Keratinocyte (primary cell): Measurements from ENCODE around the gene SFN. TPM values are rescaled to one million over a fixed set of nuclear protein-coding genes. Genes with fewer than 3 reads are reported as not detected.

Source experiments
- DNase-seq: peaks from one replicate; pipeline ENCODE4 v3.0.0-alpha.2; 2011; ENCODE audit warnings: low read depth, missing footprints, low spot score
- FAIRE-seq: peaks from 2 replicates; lab custom pipeline; 2011; peaks lifted over from hg19 to GRCh38; lab: Jason Lieb, UNC
- H2AFZ ChIP-seq: 2 replicates; pipeline ENCODE4 v1.6.0; 2012; ENCODE audit warnings: low read length, control low read depth, inconsistent platforms; ENCODE audit not compliant: control insufficient read depth
- H3K27ac ChIP-seq: 2 replicates; pipeline ENCODE4 v1.5.1; 2011; ENCODE audit warnings: low read length; ENCODE audit not compliant: control insufficient read depth, insufficient read depth
- H3K27me3 ChIP-seq: 3 replicates; pipeline ENCODE4 v1.6.0; 2011; ENCODE audit warnings: low read length; ENCODE audit not compliant: control insufficient read depth, insufficient read depth; ENCODE audit errors: extremely low read depth
- H3K36me3 ChIP-seq, 2 experiments: 2 replicates in 1 of 2; 3 replicates in 1 of 2; pipeline ENCODE4 v1.5.1; 2011; ENCODE audit warnings: low read length in 2 of 2, mild to moderate bottlenecking in 1 of 2; ENCODE audit not compliant: control insufficient read depth in 2 of 2, insufficient read depth in 2 of 2; ENCODE audit errors: extremely low read depth in 1 of 2
- H3K4me1 ChIP-seq: 3 replicates; pipeline ENCODE4 v1.5.1; 2011; ENCODE audit warnings: low read length; ENCODE audit not compliant: control insufficient read depth, insufficient read depth; ENCODE audit errors: extremely low read depth
- H3K4me2 ChIP-seq: 3 replicates; pipeline ENCODE4 v1.6.0; 2011; ENCODE audit warnings: low read depth, low read length; ENCODE audit not compliant: control insufficient read depth, insufficient read depth; ENCODE audit errors: extremely low read depth
- H3K4me3 ChIP-seq, 3 experiments: fragments of 200-600 bp in 1 of 3; sonication (generic) in 1 of 3; 2 replicates in 2 of 3; 3 replicates in 1 of 3; pipeline ENCODE4 v1.5.1; 2011 to 2016; ENCODE audit warnings: low read length in 3 of 3, mild to moderate bottlenecking in 3 of 3, control low read depth in 2 of 3, inconsistent platforms in 1 of 3, low read depth in 1 of 3, mixed read lengths in 1 of 3, mixed run types in 1 of 3, moderate library complexity in 1 of 3; ENCODE audit not compliant: control insufficient read depth in 2 of 3, insufficient read depth in 2 of 3; ENCODE audit errors: extremely low read depth in 1 of 3
- H3K79me2 ChIP-seq: 2 replicates; pipeline ENCODE4 v1.6.0; 2012; ENCODE audit warnings: low read length; ENCODE audit not compliant: control insufficient read depth, insufficient read depth
- H3K9ac ChIP-seq: 3 replicates; pipeline ENCODE4 v1.6.0; 2011; ENCODE audit warnings: low read length; ENCODE audit not compliant: control insufficient read depth, insufficient read depth; ENCODE audit errors: extremely low read depth
- H3K9me1 ChIP-seq: 3 replicates; pipeline ENCODE4 v1.6.0; 2011; ENCODE audit warnings: low read length; ENCODE audit not compliant: control insufficient read depth, insufficient read depth; ENCODE audit errors: extremely low read depth
- H3K9me3 ChIP-seq: 2 replicates; pipeline ENCODE4 v1.5.1; 2012; ENCODE audit warnings: low read depth, low read length; ENCODE audit not compliant: control insufficient read depth
- H4K20me1 ChIP-seq: 3 replicates; pipeline ENCODE4 v1.6.0; 2011; ENCODE audit warnings: low read length; ENCODE audit not compliant: control insufficient read depth, insufficient read depth; ENCODE audit errors: extremely low read depth
- CTCF ChIP-seq, 3 experiments: IDR thresholded peaks in 1 of 3; conservative IDR thresholded peaks in 1 of 3; optimal IDR thresholded peaks in 1 of 3; 2 replicates in 2 of 3; 3 replicates in 1 of 3; pipeline versions ENCODE3 to v1.5.1; 2011; ENCODE audit warnings: low read length in 3 of 3, mild to moderate bottlenecking in 3 of 3, moderate library complexity in 2 of 3, control low read depth in 1 of 3, inconsistent platforms in 1 of 3; ENCODE audit not compliant: insufficient read depth in 2 of 3; ENCODE audit errors: extremely low read depth in 1 of 3
- EZH2 ChIP-seq: IDR thresholded peaks from one replicate; pipeline ENCODE4 v1.6.1; 2012; ENCODE audit warnings: inconsistent platforms, mild to moderate bottlenecking, low read length, moderate library complexity
- dilution Hi-C: fragments of 300-500 bp; cut with MboI; formaldehyde crosslinking; loops from one replicate; pipeline ENCODE4 v1.7.0; 2020; ENCODE audit warnings: low sequenced_read_pairs; ENCODE audit not compliant: extremely low pct_ligation_motif_present
- polyA plus RNA-seq, 5 experiments: library from polyadenylated mRNA; depleted of rRNA in 3 of 5; stranded (reverse) in 3 of 5; stranded (forward) in 1 of 5; unstranded in 1 of 5; fragments of >200 nt; gene quantifications; 1 replicate in 1 of 5; 2 replicates in 3 of 5; 3 replicates in 1 of 5; pipeline versions ENCODE4 v1.2.1 to v1.2.3, GENCODE V29; 2011 to 2012; ENCODE audit warnings: missing spikeins in 2 of 5, low read depth in 1 of 5, low replicate concordance in 1 of 5

Gene SFN
- polyA plus RNA-seq, 1 donor (not counting 4 experiments of a cell fraction or from before 2014, with no cell fraction given) = 1,394 TPM

- TF ChIP-seq CTCF (optimal IDR thresholded peaks at IDR 0.05 in 1 of 3, IDR thresholded peaks at IDR 0.05 in 1 of 3, conservative IDR thresholded peaks at IDR 0.05 in 1 of 3; ENCODE audit: extremely low read depth in 1 of 3, insufficient read depth in 2 of 3, low read length in 3 of 3) (no peak), EZH2 (no peak)
- Histone ChIP-seq H3K27ac (no peak overlapping the region), H2AFZ (no peak overlapping the region), H3K36me3 (peaks cover 29 to 33% of the 10 kb centered on the region in 2 experiments), H3K4me3 (no peak overlapping the region), H3K9me3 (no peaks in the 10 kb centered on the region), H4K20me1 (peaks cover 2% of the 10 kb centered on the region), H3K9me1 (no peaks in the 10 kb centered on the region), H3K9ac (no peak overlapping the region), H3K27me3 (no peaks in the 10 kb centered on the region), H3K4me1 (peaks cover 16% of the 10 kb centered on the region), H3K4me2 (peak overlapping the region; percentile 72), H3K79me2 (peaks cover 31% of the 10 kb centered on the region)
- FAIRE-seq = no peak
- no peak for DNase-seq
- dilution Hi-C loops = no loop called here
These were observed 25.3 kb downstream of the SFN start for GRCh38 chr1:26888231-26888630.

GRCh38 chr1:26889551-26890466 is 26.9 kb downstream of the SFN start, which contains the start of gene GPN2:
GPN2 (minus strand) TSS chr1:26890283; CDS start chr1:26890096, 187 bp downstream.
- DNase-seq = no peak
- Histone ChIP-seq H3K9ac (peak within 1 kb of the TSS; percentile 94), H3K4me1 (peaks cover 24% of the 10 kb centered on the region), H3K9me3 (no peaks in the 10 kb centered on the region), H3K4me3 (peak within 1 kb of the TSS; percentile 67 to 90 (median 85)), H3K9me1 (no peaks in the 10 kb centered on the region), H3K36me3 (peaks cover 20 to 26% of the 10 kb centered on the region in 2 experiments), H3K27me3 (no peaks in the 10 kb centered on the region), H3K4me2 (peak within 1 kb of the TSS; percentile 72), H3K79me2 (peaks cover 28% of the 10 kb centered on the region), H2AFZ (peak within 1 kb of the TSS; percentile 87), H4K20me1 (peaks cover 2% of the 10 kb centered on the region), H3K27ac (peak within 1 kb of the TSS; percentile 90)
- TF ChIP-seq EZH2 (no peak), CTCF (optimal IDR thresholded peaks at IDR 0.05 in 1 of 3, IDR thresholded peaks at IDR 0.05 in 1 of 3, conservative IDR thresholded peaks at IDR 0.05 in 1 of 3; ENCODE audit: extremely low read depth in 1 of 3, insufficient read depth in 2 of 3, low read length in 3 of 3) (no peak)
- dilution Hi-C loops = no loop called here
- FAIRE-seq = peak; percentile 67
